CD14-positive monocyte (primary cell): ENCODE results near the gene DNAJC9. TPM values are rescaled to one million over a fixed set of nuclear protein-coding genes. Genes with fewer than 3 reads are reported as not detected.

Source experiments
- DNase-seq, 3 donors: peaks; one replicate each; pipeline ENCODE4 v3.0.0-alpha.2; 2011 to 2022
- H2AFZ ChIP-seq: 2 replicates; pipeline ENCODE4 v1.6.0; 2012; ENCODE audit warnings: mild to moderate bottlenecking, low read depth, low read length, inconsistent platforms; ENCODE audit not compliant: insufficient read depth, poor library complexity, severe bottlenecking
- H3K27ac ChIP-seq, 2 donors: 1 replicate in 1 of 2; 2 replicates in 1 of 2; pipeline ENCODE4 v1.5.1; 2012 to 2013; ENCODE audit warnings: low read length in 2 of 2, control low read depth in 1 of 2, inconsistent platforms in 1 of 2, low read depth in 1 of 2, mild to moderate bottlenecking in 1 of 2
- H3K27me3 ChIP-seq, 2 donors: one replicate each; pipeline versions ENCODE4 v1.6.0 to v1.6.1; 2011 to 2013; ENCODE audit warnings: low read length in 2 of 2; ENCODE audit not compliant: control insufficient read depth in 2 of 2, insufficient read depth in 2 of 2
- H3K36me3 ChIP-seq, 2 donors: replicated peaks in 1 of 2; 1 replicate in 1 of 2; 2 replicates in 1 of 2; pipeline versions ENCODE4 v1.5.1 to v1.6.1; 2012 to 2013; ENCODE audit warnings: low read length in 2 of 2, control low read depth in 1 of 2, inconsistent platforms in 1 of 2, mild to moderate bottlenecking in 1 of 2; ENCODE audit not compliant: insufficient read depth in 2 of 2, control insufficient read depth in 1 of 2
- H3K4me1 ChIP-seq, 2 donors: 1 replicate in 1 of 2; 2 replicates in 1 of 2; pipeline versions ENCODE4 v1.5.1 to v1.6.1; 2012 to 2013; ENCODE audit warnings: low read length in 2 of 2, control low read depth in 1 of 2, inconsistent platforms in 1 of 2, mild to moderate bottlenecking in 1 of 2, moderate library complexity in 1 of 2; ENCODE audit not compliant: insufficient read depth in 2 of 2, control insufficient read depth in 1 of 2
- H3K4me2 ChIP-seq: replicated peaks from 2 replicates; pipeline ENCODE3; 2012; ENCODE audit warnings: low read length, moderate library complexity, mild to moderate bottlenecking; ENCODE audit not compliant: poor library complexity, severe bottlenecking; ENCODE audit errors: extremely low read depth
- H3K4me3 ChIP-seq, 3 experiments: fragments of 200-600 bp in 1 of 3; sonication (generic) in 1 of 3; replicated peaks in 1 of 3; 1 replicate in 2 of 3; 2 replicates in 1 of 3; pipeline ENCODE4 v1.5.1; 2011 to 2013; ENCODE audit warnings: low read length in 3 of 3, mild to moderate bottlenecking in 3 of 3, control low read depth in 2 of 3, low read depth in 2 of 3, inconsistent platforms in 1 of 3, moderate library complexity in 1 of 3
- H3K79me2 ChIP-seq: 2 replicates; pipeline ENCODE4 v1.6.0; 2012; ENCODE audit warnings: mild to moderate bottlenecking, control low read depth, inconsistent platforms, low read length, moderate library complexity; ENCODE audit not compliant: insufficient read depth
- H3K9ac ChIP-seq: 2 replicates; pipeline ENCODE4 v1.6.0; 2017; ENCODE audit warnings: low read length, mild to moderate bottlenecking; ENCODE audit not compliant: insufficient read depth, poor library complexity, severe bottlenecking
- H3K9me3 ChIP-seq, 2 donors: replicated peaks in 1 of 2; 1 replicate in 1 of 2; 2 replicates in 1 of 2; pipeline versions ENCODE4 v1.5.1 to v1.6.1; 2012 to 2013; ENCODE audit warnings: low read length in 2 of 2, control low read depth in 1 of 2; ENCODE audit not compliant: control insufficient read depth in 1 of 2, insufficient read depth in 1 of 2
- H4K20me1 ChIP-seq: 2 replicates; pipeline ENCODE4 v1.6.0; 2012; ENCODE audit warnings: mild to moderate bottlenecking, low read length, control low read depth, moderate library complexity; ENCODE audit not compliant: insufficient read depth
- H3K27ac Mint-ChIP-seq, 7 donors: one replicate each; pipeline ENCODE4 v1.8.0; 2020; ENCODE audit warnings: mild to moderate bottlenecking in 7 of 7, mixed read lengths in 7 of 7, moderate library complexity in 6 of 7, inconsistent platforms in 2 of 7
- H3K27me3 Mint-ChIP-seq, 3 donors: one replicate each; pipeline ENCODE4 v1.8.0; 2021 to 2022; ENCODE audit warnings: low read depth in 3 of 3, mild to moderate bottlenecking in 3 of 3, mixed read lengths in 3 of 3, moderate library complexity in 3 of 3, inconsistent platforms in 1 of 3
- H3K36me3 Mint-ChIP-seq, 2 donors: one replicate each; pipeline ENCODE4 v1.8.0; 2020; ENCODE audit warnings: mixed read lengths in 2 of 2, inconsistent platforms in 1 of 2, mild to moderate bottlenecking in 1 of 2
- H3K4me1 Mint-ChIP-seq: one replicate; pipeline ENCODE4 v1.8.0; 2020; ENCODE audit warnings: mild to moderate bottlenecking, mixed read lengths
- H3K4me3 Mint-ChIP-seq, 2 donors: one replicate each; pipeline ENCODE4 v1.8.0; 2020; ENCODE audit warnings: mild to moderate bottlenecking in 2 of 2, mixed read lengths in 2 of 2, moderate library complexity in 1 of 2
- H3K9me3 Mint-ChIP-seq, 7 donors: one replicate each; pipeline ENCODE4 v1.8.0; 2020 to 2022; ENCODE audit warnings: mixed read lengths in 7 of 7, mild to moderate bottlenecking in 6 of 7, moderate library complexity in 6 of 7, inconsistent platforms in 2 of 7
- WGBS: methylation state at CpG from one replicate; pipeline ENCODE4 v1.1.5; 2013; ENCODE audit warnings: missing lambda C conversion rate; ENCODE audit not compliant: insufficient coverage; 5-methylcytosine and 5-hydroxymethylcytosine counted together
- intact Hi-C, 2 donors: fragments of 100-400 bp; cut with micrococcal nuclease; formaldehyde crosslinking; loops; one replicate each; pipeline versions ENCODE4 v1.15.0 to v1.15.1; 2023
- polyA plus RNA-seq, 3 donors: library from polyadenylated mRNA; depleted of rRNA in 1 of 3; unstranded in 2 of 3; stranded (reverse) in 1 of 3; fragments of 300-500 nt in 2 of 3; fragments of >200 nt in 1 of 3; fragmentation: Illumina TruSeq in 2 of 3; gene quantifications; 1 replicate in 2 of 3; 2 replicates in 1 of 3; pipeline ENCODE4 v1.2.3, GENCODE V29; 2012 to 2021
- TF ChIP-seq, protein P1 (sequence below): fragments of 200-600 bp; IDR thresholded peaks from one replicate; pipeline ENCODE4 v1.8.0; 2022; ENCODE audit warnings: antibody characterized with exemption, mild to moderate bottlenecking

Gene DNAJC9
- polyA plus RNA-seq, 3 donors, result 2.3 to 7.2 (median 2.4) TPM

DNA sequence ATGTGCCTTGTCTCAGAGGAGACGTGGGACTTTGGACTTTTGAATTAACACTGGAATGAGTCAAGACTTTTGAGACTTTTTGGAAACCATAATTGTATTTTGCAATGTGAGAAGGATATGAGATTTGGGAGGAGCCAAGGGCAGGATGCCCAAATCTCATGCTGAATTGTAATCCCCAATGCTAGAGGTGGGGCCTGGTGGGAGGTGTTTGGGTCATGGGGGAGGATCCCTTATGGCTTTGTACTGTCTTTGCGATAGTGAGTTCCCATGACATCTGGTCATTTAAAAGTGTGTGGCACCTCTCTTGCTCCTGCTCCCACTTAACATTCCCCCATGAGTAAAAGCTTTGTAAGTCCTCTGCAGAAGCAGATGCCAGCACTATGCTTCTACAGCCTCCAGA is 39.2 kb downstream of the DNAJC9 start:
- no peak overlapping the region for H3K4me3 Mint-ChIP-seq
- H3K9ac ChIP-seq, result no peak overlapping the region
- no peak overlapping the region for H3K4me3 ChIP-seq
- H4K20me1 ChIP-seq, result no peaks in the 10 kb centered on the region
- H3K27ac ChIP-seq, result no peak overlapping the region
- 100% methylated on average over 1 of the region's 2 CpGs for WGBS
- H3K36me3 Mint-ChIP-seq, result peaks cover 30 to 32% of the 10 kb centered on the region in 2 donors
- no peak overlapping the region for H3K27ac Mint-ChIP-seq
- TF ChIP-seq, protein P1, sequence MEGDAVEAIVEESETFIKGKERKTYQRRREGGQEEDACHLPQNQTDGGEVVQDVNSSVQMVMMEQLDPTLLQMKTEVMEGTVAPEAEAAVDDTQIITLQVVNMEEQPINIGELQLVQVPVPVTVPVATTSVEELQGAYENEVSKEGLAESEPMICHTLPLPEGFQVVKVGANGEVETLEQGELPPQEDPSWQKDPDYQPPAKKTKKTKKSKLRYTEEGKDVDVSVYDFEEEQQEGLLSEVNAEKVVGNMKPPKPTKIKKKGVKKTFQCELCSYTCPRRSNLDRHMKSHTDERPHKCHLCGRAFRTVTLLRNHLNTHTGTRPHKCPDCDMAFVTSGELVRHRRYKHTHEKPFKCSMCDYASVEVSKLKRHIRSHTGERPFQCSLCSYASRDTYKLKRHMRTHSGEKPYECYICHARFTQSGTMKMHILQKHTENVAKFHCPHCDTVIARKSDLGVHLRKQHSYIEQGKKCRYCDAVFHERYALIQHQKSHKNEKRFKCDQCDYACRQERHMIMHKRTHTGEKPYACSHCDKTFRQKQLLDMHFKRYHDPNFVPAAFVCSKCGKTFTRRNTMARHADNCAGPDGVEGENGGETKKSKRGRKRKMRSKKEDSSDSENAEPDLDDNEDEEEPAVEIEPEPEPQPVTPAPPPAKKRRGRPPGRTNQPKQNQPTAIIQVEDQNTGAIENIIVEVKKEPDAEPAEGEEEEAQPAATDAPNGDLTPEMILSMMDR, result no peak
- H3K79me2 ChIP-seq, result no peaks in the 10 kb centered on the region
- no peak overlapping the region for H3K4me2 ChIP-seq
- intact Hi-C loops, result no loop called here
- no peaks in the 10 kb centered on the region for H3K4me1 Mint-ChIP-seq
- H3K27me3 ChIP-seq, result no peaks in the 10 kb centered on the region
- no peak overlapping the region for H2AFZ ChIP-seq
- H3K4me1 ChIP-seq, result no peaks in the 10 kb centered on the region
- DNase-seq, result no peak
- H3K9me3 ChIP-seq, result no peaks in the 10 kb centered on the region
- H3K27me3 Mint-ChIP-seq, result no peaks in the 10 kb centered on the region
- peaks cover 13 to 46% of the 10 kb centered on the region in 2 donors for H3K36me3 ChIP-seq
- H3K9me3 Mint-ChIP-seq, result no peaks in the 10 kb centered on the region

DNA sequence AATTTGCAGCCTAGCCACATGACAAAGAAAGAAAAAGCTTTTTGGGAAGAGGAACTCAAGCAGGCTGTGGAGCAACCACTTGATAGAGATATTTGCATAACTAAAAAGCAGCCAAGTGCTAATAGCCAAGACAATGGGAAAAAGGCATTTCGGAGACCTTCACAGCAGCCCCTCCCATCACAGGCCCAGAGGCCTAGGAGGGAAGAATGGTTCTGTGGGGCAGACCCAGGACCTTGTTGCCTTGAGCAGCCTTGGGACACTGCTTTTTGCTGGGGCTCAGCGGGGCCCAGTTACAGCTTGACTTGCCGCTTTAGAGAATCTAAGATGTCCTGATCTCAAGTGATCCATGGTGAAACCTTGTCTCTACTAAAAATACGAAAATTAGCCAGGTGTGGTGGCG is 40.7 kb downstream of the DNAJC9 start:
- no peaks in the 10 kb centered on the region for H4K20me1 ChIP-seq
- H3K9me3 ChIP-seq, result no peaks in the 10 kb centered on the region
- no peak overlapping the region for H3K27ac ChIP-seq
- H3K4me3 Mint-ChIP-seq, result no peak overlapping the region
- intact Hi-C loops, result no loop called here
- 97% methylated on average over 4 of the region's 5 CpGs for WGBS
- no peak for DNase-seq
- peaks cover 26 to 32% of the 10 kb centered on the region in 2 donors for H3K36me3 Mint-ChIP-seq
- H3K4me1 Mint-ChIP-seq, result no peaks in the 10 kb centered on the region
- no peak overlapping the region for H3K27ac Mint-ChIP-seq
- H3K9ac ChIP-seq, result no peak overlapping the region
- H3K27me3 ChIP-seq, result no peaks in the 10 kb centered on the region
- TF ChIP-seq, protein P1, result no peak
- no peaks in the 10 kb centered on the region for H3K4me1 ChIP-seq
- no peak overlapping the region for H3K4me3 ChIP-seq
- no peak overlapping the region for H3K4me2 ChIP-seq
- H3K9me3 Mint-ChIP-seq, result no peaks in the 10 kb centered on the region
- H3K27me3 Mint-ChIP-seq, result no peaks in the 10 kb centered on the region
- no peak overlapping the region for H2AFZ ChIP-seq
- peaks cover 13 to 36% of the 10 kb centered on the region in 2 donors for H3K36me3 ChIP-seq
- no peaks in the 10 kb centered on the region for H3K79me2 ChIP-seq
